GM18520 (cell line): ENCODE measurements around the gene MEPCE.
A peak's percentile ranks its signal among the peaks of the same experiment; 100 is the strongest.

Source experiments
- ATAC-seq: cut with Tn5 transposase; IDR thresholded peaks from one replicate; pipeline ENCODE4 v1.9.1; 2021; ENCODE audit not compliant: unreplicated experiment

Gene MEPCE

DNA sequence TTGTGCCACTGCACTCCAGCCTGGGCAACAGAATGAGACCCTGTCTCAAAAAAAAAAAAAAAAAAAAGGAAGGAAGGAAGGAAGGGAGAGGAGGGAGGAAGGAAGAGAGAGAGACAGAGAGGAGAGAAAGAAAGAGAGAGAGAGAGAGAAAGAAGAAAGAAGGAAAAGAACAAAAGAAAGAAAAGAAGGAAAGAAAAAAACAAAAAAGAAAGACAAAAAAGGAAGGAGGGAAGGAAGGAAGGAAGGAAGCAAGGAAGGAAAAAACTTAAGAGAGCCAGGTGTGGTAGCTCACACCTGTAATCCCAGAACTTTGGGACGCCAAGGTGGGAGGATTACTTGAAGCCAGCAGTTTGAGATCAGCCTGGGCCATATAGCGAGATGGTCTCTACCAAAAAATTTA lies 35.2 kb downstream of the MEPCE start:
- ATAC-seq = no peak

DNA sequence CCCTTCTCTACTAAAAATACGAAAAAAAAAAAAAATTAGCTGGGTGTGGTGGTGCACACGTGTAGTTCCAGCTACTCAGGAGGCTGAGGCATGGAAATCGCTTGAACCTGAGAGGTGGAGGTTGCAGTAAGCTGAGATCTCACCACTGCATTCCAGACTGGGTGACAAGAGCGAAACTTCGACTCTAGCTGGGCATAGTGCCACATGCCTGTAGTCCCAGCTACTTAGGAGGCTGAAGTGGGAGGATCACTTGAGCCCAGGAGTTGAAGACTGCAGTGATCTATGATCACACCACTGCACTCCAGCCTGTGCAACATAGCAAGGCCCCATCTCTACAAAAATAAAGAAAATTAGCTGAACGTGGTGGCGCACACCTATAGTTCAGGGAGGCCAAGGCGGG lies 35.7 kb downstream of the MEPCE start:
- ATAC-seq = no peak

DNA sequence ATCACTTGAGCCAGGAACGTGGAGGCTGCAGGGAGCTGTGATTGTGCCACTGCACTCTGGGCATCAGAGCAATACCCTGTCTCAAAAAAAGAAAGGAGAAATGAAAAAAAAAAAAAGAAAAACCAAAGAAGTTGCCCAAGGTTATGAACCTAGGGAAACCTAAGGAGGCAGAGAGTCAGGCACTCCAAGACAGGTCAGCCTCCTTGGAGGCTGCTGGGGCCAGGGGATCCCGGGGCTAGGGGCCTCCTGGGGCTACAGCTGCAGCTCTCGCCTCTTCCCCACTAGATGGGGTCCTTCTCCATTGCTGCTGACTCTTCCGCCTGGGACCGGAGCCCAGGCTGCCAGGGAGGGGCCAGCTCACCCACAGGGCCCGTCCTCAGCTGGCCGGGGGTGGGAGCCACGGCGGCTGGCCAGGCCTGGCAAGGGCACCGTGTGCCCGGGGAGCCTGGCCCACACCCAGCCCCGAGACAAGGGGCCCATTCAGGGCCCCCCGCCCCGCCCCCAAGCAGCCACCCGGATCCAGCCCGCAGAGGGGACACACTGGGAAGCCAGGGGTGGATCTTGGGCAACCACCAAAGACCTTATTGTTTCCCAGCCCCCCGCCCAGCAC lies 36.2 kb downstream of the MEPCE start:
- no peak for ATAC-seq

DNA sequence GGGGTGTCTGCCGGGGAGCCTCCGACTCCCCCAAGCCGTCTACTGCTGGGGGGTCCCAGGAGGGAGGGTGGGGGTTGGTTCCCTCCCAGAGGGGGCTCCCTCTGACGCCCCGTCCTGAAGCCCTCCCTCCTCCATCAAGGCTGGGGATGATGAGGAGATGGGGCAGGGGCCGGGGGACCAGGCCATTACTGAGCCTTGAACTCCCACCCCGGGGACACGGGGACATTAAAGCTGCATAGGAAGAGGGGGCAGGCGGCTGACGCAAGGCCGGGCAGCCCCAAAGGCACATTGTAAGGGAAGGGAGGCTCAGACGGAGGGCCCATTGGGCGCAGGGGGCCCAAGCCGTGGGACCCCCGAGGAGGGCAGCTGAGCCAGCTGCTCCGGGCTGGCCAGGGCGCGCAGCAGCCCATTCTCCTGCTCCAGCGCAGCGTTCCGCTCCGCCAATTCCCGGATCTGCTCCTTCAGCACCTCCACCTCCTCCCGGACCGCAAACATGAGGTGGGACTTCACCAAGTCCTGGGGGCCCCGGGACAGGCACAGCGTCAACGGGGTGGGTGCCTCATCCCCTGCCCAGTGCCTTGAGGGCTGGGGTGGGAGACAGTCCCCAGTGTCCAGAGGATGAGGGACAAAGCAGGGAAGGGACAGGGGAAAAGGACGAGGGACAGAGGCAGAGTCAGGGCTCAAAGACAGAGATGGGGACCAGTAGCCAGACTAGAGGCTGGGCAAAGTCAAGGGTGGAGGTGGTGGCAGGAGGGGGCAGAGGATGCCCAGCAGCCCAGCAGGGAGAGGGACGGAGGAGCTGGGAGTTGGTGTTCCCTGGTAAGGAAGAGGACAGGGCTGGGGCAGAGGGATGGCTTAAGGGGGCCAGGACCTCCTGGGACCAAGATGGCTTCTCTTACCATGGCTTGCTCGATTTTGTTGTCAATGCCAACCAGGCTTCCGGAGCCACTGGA lies 37.3 kb downstream of the MEPCE start:
- ATAC-seq = no peak

DNA sequence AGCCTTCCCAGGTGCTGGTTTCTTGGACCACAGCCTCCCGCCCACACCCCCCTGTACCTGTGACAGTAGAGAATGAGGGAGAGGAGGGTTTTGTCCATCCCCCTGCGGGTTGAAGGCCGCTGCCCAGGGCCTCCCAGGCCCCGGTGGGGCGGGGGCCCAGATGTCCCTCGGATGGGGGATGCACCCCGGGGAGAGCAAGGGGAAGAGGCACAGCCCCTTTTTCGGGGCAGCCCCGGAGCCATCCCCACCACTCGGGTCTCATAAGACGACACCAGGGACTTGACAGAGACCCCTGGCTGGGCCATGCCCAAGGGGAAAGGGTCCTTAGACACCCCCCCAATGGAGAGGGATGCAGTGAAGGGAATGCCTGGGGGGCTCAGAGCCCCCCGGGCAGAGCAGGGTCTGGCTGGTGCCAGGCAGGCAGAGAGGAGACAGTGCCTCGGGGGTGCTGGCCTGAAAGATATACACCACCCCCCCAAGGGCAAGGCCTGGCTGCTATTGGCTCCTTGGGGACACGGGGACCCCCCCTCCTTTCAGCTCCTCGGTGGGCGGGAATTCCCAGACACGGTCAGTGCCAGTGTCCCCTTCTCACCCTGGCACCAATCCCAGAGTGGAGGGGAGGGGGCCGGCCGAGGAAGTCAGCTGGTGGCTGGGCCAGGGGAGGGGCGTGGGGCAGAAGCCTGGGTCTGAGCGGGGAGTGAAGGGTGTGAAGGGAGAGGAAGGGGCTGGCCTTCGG lies 38.2 kb downstream of the MEPCE start:
- ATAC-seq = no peak

DNA sequence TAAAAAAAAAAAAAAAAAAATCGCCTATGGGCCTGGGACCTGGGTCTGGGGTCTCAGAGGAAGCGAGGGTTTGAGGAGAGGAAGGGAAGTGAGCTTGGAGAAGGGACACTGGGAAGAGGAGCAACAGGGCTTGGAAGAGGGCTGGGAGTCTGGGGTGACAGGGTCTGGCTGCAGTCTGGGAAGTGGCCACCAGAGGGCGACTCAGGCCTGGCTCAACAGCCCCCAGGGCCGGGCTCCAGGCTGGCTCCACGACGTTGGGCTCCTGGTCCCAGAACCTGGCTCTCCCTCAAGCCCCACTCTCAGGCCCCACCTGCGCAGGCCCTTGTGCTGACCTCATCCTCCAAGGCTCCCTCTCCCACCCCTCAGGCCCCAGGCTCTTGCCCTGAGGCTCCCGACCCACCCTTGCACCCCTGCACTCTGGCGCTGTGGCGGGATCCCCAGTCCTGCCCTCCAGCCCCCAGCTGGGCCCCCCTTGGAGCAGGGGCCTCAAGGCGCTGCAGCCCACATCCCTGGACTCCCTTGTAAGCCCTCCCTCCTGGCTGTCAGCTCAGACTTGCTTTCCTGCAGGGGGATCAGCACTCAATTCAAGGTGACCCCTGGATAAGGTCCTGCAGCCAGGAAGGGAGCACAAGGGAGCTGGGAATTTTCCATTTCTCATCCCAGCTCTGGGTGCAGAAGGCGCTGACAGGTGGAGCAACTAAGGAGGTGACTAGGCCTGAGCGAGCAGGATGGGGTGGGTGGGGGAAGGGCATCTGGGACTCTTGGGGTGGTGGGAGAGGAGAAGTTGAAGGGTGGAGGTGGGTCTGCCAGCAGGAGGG lies 39.8 kb downstream of the MEPCE start:
- no peak for ATAC-seq

DNA sequence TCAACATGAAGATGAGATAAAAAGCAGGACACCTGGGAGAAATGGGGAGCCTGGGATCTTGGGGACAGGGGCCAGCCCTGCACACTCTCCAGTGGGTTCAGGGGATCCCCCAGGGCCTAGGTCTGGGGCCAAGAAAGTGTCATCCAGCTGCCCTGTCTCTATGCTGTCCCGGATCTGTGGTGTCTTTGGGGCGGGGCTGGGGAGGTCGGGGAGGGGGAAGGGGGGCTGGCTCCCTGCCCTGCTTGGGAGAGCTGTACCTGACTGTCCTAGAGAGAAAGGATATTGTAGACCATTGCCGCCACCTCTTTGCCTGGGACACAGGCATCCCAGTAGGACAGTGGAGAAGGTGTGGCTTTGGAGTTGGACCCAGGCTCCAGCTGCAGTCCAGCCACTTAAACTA lies 41.4 kb downstream of the MEPCE start:
- no peak for ATAC-seq

DNA sequence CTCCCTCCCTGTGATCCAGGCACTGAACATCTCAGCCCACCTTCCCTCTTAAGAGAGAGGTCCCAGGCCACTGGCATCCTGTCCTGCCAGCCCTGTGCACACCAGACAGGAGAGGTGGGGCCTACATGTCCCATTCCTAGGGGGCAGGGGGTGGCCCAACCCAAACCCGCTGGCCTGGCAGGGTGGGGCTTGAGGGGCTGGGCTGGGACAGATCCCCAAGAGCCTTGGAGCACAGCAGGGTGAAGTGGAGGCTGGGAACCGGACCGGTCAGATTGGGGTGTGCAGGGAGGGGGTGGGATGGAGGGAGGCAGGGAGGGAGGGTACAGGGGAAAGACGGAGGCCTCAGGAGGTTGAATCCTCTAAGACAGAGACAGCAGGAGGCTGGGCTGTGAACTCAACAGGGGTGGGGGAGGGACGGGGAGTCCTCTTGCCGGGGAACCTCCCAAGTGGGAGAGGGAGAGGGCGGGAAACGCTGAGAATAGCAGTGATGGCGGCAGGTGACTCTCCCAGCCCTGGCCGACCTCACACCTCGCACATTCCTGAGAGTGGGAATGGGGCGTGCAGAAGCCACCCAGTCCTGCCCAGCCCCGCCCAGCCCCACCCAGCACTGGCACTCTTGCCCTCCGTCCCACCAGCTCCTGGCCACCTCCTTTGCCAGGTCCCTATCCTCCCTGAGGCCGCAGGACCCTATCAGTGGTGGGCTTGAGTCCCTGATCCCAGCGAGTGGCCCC lies 42.7 kb downstream of the MEPCE start:
- no peak for ATAC-seq

DNA sequence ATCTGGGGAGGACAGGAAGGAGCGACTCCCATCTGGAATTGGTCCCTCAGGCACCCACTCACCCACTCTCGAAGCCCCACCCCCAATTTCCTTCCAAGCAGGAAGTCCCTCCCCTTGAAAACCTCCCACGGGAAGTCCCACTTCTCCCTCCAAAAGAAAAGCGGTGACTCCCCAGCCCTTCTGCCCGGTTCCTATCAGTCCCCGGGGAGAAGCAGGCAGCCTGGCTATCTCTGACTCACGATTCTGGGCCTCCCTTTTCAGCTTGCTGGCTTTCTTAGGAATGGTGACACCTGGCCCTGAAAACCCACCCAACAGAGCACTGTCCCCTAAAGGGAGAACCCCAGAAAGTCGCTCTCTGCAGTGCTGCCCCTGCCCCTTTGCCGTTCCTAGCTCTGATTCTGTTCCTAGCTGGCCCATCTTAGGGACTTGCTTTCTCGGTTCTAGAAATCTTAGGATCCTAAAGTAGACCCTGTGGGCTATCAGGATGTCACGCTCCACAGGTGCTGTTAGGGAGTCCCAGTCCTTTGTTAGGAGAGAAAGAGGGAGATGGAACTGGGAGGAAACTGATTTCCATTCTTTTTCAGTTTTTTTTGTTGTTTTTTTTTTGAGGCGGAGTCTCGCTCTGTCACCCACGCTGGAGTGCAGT lies 43.3 kb downstream of the MEPCE start:
- ATAC-seq = no peak

DNA sequence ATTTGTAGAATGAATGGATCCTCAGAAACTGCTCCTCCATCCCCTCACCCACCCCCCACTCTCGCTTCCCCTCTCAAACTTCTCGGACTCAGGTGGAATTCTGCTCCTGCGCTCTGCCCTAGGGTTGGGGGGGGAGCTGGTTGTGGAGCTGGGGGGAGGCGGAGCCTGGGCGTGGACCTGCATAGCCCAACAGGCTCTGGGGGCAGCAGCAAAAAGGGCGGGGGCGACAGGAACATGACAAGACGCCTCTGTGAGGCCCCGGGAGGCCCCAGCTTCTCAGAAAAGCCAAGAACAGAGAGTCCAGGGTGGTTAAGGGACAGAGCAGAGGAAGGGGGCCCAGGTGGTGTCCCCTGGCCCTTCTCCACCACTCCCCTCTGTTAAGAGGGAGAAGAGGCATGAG lies 45.9 kb downstream of the MEPCE start:
- no peak for ATAC-seq

DNA sequence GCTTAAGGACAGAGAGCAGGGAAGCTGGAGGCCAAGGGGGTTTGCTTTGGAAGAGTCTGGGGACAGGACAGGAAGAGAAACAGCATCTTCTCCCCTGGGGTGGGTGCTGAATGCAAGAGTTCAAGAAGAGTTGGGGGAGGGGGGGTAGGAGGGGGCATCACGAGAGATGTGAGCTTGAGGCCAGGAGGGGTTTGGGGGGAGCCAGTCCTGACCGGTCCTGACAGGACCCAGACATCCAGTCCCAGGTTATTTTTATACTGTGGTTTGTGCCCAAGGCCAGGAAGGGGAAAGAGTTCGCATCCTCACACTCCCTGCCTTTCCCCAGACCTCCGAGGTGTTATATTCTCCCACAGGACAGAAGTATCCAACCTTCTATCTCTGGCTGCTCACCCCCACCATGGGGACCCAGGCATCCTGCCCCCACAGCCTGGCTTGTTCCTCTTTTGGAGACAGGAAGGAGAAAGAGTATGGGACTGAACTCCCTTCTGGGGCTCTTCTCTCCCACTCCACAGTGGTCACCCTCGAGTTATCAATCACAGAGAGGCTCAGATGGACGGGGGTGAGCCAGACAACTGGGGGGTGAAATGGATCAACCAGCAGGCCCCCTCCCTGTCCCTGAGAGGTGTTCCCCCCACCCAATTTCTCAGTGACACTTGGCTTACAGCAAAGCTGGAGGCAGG lies 46.6 kb downstream of the MEPCE start:
- ATAC-seq = no peak

DNA sequence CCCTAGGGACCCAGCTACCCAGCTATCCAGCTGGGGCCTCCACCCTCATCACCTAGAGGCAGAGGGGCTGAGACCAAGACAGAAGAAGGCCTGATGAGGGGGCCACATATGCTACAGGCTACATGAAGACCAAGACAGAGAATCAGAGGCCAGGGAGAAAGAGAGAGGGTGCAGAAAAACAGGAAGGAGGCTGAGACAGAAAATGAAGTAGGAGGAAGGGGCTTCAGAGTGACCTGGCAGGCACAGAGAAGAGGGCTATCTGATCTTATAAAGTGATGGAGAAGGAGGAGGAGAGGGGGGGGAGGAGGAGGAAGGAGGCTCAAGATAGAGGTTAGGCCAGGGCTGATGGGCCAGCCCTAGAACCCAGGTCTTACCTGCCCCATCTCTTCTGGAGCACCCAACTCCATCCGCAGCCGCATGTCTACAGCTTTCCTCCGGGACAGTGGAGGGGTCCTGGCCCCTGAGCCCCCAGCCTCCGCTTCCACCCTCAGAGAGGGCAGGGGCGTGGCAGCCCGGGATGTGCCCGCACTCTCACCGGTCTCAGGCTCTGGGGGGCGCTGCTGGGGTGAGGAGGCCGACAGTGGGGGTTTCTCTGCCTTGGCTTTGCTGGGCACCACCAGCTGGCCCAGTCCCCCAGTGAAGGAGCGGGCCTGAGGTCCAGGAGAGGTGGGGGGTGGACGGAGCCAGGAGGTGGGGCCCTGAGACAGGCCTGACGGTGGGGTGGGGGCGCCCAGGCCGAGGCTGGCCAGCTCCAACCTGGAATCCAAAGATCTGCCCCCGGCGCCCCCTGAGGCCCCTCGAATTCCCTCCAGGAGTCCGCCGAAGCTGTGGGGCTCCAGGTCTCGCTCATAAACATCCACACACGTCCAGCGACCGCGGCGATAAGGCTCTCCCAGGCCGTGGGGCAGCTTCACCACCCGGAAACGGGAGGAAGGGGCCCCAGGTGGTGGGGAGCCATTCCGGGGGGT lies 47.6 kb downstream of the MEPCE start:
- no peak for ATAC-seq

DNA sequence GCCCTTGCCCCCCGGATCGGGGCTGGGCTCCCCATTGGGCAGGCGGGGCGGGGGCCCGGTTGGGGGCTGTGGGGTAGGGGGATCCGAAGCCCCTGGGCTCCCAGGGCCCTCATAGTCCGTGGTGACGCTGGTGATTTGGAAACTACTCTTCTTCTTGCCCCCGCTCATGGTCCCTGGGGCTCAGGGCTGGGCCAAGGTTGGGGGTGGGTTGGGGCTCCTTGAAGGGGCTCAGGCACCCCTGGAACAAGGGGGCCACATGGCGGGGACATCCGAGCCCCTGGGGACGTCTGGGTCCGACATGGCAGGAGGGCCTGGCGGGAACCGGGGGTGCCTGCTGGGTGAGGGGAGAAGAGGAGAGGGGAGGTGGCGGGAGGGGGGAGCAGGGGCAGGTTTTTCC lies 48.2 kb downstream of the MEPCE start:
- no peak for ATAC-seq

DNA sequence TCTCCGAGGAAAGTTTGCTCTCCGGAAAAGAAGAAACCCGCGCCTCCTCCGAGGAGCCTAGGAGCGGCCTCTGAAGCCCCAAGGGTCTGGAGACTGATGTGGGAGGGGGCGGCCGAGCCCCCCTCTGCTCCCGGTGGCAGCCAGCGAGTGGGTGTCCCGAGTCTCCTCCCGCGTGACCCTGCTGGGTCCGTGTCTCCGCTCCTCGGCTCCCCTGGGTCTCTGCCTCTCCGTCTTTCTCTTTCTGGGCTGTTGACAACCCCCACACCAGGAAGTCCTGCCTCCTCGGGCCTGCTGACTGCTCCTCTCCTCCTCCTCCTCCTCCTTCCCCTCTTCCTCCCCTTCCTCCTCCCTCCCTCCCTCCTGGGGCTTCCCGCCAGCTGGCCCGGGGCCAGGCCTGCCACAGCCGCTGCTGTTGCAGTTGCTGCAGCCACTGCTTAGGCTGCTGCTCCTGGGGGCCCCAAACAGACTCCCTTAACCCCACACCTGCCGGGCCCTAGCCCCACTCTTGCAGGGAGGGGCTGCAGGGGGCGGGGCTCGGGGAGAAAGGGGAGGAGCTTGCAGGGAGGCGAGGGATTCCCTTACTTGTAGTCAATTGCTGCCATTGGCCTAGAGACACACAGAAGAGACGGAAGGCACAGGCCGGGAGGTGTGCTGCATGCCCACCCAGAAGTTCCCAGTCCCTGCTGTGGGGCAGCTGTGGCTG lies 49.5 kb downstream of the MEPCE start, which contains the start of gene TSC22D4:
TSS of gene TSC22D4 (minus strand) at position 257 of the 703 bp plus-strand sequence. CDS start 1,176 bp downstream, outside the sequence.
- peak; percentile 35 for ATAC-seq

DNA sequence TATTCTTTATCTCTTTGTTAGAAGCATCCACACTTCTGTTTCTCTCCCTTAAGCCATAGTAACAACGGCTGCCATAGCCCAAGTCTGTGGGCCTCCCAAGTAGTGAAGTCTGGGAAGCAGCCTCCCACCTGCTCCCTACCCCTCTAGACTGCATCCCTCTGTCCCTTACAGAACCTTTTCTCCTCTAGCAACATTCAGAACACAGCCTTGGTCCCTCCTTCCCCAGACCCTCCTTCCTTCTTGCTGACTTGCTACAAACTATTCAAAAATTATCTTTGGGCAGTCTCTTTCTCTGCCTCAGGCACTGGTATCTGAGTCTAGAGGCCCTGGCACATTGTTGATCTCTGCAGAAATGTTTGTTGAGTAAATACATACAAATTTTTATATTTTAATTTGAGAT lies 51.8 kb downstream of the MEPCE start:
- ATAC-seq = no peak

DNA sequence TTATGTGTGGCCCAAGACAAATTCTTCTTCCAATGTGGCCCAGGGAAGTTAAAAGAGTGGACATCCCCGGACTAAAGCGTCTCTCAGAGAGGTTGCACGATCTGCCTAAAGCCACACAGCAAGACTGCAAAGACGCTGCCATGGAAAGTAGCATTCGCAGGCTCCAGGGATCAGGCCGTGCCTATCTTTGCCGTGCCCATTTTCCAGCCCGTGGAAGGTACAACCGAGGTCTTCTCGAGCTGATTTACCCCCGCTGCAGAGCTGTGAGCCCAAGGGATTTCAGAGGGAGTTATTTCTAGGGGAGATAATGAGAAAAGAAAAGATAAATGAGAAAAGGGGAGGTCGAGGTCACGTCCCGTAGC lies 53.1 kb downstream of the MEPCE start:
- no peak for ATAC-seq

DNA sequence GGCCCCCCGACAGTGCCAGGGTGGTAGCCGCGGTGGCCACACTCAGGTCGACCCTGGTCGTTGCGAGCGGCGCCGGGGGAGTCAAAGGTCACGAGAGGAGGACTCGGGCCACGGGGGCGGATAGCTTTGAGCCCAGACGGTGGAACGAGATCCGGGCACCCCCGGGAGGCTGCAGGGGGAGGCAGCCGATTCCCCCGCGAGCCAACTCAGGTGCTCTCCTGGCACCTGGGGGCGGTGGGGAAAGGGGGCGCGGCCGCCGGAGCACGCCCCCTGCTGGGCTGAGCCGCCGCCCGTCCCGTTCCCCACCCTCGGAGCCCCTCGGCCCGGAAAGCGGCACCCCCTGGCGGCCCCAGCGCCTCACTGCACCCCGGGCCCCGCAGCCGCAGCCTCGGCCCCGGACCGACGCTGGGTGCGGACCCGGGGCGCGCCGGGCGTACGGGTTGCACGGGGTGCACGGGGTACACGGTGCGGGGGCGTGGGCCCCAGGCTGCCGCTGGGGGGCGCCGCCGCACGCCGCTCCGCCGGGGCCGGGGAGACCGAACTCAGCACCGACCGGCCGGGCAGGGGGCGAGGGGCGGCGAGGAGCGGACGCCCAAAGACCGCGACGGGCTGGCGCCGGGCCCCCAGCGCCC lies 53.6 kb downstream of the MEPCE start:
- peak; percentile 47 for ATAC-seq
